GM19035 (cell line): Measurements from ENCODE around the gene RASGRF1.
A peak's percentile ranks its signal among the peaks of the same experiment; 100 is the strongest.

Source experiments
- ATAC-seq: cut with Tn5 transposase; IDR thresholded peaks from one replicate; pipeline ENCODE4 v1.9.1; 2021; ENCODE audit not compliant: unreplicated experiment

RASGRF1 gene

DNA sequence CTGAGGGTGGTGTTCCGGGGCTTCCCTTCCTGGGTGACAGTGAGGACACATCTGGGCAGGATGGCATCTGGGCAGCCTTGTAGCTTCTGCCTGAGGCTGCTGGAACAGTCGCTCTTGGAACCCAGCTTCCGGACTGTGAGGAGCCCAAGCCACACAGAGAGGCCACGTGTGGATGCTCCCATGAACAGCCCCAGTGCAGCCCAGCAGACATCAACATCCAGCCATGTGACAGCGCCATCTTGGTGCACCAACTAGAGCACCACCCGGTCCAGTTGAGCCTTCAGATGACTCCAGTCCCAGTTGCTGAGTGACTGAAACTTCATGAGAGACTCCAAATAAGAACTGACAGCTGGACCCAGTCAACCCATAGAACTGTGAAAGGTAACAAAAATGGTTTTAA lies 130.3 kb downstream of the RASGRF1 start:
- ATAC-seq: no peak

DNA sequence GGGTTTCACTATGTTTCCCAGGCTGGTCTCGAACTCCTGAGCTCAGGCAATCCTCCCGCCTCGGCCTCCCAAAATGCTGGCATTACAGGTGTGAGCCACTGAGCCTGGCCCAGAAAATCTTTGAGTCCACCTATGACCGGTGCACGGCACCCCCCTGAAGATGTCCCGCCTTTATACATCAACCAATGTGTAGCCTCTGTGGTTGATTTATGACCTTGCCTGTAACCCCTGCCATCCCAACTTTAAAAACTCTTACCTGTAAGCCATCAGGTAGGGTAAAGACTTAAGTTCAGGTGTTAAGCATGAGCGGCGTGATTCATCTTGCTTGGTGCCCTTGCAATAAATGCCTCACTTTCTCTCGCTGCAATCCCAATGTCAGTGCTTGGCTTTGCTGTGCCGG lies 131.2 kb downstream of the RASGRF1 start:
- ATAC-seq: no peak

DNA sequence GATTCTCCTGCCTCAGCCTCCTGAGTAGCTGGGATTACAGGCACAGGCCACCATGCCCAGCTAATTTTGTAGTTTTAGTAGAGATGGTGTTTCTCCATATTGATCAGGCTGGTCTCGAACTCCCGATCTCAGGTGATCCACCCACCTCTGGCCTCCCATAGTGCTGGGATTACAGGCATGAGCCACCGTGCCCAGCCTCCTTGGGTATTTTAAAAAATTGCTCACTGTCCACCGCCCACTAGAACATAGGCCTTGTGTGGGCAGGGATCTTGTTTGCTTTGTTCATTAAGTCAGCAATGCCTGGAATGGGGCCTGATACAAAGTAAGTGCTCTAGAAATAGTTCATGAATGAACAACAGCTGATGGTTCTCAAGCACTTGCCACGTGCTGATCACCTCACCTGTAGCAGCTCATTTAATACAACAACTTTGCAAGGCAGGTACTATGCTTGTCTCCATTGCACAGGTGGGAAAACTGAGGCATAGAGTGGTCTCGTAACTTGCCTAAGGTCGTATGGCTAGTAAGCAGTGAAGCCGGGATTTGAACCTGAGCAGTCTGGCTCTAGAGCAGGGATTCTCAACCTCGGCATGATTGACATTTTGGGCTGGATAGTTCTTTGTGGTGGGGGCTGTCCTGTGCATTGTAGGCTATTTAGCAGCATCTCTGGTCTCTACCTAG lies 133.0 kb downstream of the RASGRF1 start:
- no peak for ATAC-seq

DNA sequence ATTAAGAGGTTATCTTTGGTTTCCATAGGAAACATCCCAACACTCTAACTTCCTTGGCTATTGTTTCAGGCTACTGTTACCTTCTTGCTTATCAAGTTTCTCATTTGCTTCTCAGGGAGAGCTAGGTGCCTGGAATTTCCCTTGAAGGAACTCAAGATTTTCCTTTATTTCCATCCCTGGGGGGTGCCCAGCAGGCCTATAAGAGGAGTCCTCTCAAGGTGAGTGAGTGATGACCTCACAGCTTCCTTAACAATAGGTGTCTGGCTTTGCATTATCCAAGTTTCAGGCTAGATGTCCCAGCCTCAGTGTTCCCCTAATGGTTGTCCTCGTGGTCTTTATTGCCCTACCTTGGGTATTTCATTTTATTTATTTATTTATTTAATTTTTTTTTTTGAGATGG lies 133.6 kb downstream of the RASGRF1 start:
- no peak for ATAC-seq

DNA sequence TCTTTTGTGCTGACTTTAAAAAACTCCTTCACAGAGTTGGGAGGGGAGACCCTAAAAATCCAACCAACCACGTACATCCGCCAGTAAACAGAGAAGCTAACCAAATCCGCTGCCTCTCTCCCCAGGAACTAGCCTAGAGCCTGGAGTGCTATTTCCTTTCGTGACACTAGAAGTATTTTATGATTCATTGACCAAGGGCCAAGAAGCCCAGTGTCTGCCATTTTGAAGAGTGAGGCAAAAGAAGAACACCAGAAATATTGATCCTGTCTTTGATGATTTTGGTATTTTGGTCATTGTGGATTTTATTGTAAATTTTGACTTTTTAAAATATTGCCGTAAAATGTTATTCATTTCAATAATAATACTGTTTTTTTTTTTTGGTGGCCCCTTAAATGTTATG lies 135.2 kb downstream of the RASGRF1 start:
- ATAC-seq: no peak

DNA sequence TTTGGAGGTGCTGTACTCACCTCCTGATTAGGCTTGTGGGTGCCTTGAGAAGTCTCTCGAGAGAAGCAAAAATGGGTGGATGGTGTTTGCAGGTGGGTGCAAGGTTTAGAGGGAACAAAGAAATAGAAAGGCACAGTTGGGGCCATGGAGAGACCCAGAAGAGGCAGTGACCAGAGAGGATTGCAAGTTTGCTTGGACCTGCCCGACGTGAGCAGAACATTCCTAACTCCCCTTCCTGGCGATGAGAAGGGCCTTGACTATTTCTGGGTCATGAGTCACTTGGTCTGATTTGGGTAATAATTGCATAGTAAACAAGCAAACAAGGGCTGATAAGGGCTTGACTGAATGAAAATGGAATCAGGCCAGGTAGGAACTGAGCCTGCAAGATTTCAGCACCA lies 138.7 kb downstream of the RASGRF1 start:
- no peak for ATAC-seq

DNA sequence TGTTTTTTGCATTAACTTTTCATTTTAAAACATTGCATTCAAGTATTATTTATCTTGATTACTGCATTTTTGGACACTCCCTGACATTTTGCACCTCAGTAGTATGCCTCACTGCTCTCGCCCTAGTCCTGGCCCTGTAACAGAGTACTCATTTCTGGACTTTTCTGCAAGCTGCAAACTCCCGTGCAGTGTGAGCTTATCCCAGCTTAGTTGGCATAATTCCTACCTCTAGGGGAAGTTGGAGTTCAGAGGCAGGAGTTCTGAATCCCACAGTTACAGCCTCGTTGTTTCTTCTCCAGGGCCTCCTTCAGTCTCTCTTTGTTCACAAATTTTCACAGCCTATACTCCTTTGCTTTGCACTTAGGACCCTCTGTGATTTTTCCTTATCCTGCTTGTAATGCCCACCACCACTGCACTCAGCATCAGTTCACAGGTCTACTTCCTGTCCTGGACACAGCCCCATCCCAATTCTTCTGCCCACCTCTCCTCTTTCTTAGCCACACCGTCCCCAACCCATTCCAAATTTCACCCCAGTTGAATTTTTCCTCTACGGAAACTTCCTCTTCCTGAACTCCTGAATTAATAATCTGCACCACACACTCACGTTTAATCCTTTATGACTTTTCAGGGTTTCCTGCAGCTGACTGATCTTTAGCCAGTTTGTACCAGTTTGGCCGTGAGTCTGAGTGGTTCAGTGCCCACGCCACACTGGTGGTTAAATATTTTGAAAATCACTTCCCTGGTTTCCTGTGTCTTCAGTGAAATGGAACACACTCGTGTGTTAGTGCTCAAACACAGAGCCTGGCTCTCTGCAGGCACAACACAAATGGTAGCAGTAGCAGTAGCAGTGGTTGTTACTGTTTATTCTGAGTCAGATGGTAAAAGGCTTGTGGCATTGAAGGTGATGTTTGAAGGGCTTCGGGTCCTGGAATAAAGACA lies 139.4 kb downstream of the RASGRF1 start:
- ATAC-seq: no peak

DNA sequence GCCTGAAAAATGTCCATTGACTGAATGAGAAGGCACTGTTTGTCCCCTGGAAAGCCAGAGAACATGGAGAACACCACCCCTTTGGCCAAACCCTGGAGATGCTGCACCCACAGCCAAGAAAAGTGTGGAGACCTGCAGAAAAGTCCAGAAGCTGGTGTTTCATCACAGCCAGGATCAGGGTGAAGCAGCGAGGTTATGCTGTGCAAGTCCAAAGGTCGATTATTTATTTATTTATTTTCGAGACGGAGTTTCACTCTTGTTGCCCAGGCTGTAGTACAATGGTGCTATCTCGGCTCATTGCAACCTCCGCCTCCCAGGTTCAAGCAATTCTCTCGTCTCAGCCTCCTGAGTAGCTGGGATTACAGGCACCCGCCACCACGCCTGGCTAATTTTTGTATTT lies 140.2 kb downstream of the RASGRF1 start:
- no peak for ATAC-seq

DNA sequence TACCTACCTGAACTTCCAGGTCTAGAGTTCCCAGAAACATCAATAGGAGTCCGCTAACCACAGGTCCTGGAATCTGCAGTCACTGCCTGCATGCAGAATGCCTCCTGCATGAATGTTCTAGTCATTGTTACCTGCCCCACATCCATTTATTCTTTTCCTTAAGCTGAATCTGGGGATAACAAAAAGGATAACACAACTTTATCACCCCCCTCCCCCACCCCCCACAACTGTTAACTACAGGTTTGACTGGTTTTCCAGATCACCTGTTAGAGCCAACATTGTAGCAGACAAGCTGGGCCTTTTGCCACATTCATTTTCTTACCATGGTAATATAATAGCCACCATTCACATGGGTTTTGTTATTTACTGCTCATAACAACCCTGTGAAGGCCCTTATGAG lies 141.1 kb downstream of the RASGRF1 start:
- ATAC-seq: no peak

DNA sequence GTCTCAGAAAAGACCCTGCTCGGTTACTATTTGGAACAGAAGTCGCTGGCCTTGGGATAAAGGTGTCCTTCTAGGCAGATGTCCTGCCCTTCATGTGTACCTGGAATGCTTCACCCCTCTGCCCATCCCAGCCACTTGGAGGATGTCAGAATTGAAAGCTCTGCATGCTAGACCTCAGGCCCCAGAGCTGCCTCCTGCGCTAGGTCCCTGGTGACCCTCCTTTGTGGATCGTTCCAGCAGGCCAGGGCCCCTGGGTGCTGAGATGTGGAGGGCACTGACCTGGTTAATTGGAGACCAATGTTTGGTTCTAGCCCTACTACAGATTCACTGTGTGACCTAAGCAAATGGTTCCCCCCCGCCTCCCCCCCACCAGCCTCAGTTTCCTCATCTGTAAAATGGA lies 143.1 kb downstream of the RASGRF1 start:
- no peak for ATAC-seq

DNA sequence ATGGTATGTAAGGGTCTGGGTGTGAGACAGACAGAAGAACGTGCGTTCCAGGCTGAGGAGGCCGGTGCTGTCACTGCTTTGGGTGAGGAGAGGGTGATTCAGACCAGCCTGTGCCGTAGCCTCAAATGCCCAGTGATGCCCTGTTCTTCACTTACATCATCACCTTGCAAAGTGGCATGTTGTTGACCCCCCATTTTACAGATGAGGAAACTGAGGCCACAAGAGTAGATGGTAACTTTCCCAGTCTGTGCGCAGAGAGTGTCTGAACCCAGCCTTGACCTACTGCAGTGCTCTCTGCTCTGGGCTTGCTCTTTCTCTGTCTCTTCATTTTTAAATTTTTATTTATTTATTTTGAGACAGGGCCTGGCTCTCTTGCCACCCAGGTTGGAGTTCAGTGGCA lies 144.1 kb downstream of the RASGRF1 start:
- no peak for ATAC-seq

DNA sequence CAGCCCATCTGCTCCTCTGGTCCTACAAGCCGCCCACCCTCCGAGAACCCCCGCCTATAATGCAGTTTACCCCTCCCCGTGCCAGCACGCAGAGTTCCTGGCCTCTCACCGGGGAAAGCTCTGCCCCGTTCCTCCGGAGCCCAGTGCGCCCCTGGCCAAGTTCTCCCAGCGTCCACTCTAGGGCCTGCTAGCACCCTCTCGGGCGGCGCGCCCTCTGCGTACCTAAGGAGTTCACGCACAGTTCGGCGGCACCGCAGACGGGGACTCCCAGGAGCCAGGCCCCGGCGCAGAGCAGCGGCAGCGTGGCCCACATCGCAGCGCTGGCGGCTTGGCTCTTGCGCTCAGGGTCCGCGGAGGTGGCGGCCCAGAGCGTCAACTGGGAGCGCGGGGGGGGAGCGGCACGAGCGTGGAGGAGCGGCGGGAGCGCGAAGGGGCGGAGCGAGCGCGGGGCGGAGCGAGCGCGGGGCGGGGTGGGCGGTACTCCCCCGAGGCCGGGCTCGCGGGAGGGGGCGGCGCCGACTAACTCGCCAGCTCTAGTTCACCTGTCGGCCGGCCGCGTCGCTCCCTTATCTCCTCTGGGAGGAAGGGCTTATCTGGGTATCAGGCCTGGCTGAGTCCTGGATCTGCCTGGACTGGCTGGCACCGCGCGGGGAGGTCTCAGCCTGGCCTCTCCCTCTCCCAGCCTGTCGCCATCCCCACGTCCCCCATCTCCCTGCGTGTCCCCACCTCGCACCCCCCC lies 145.7 kb downstream of the RASGRF1 start, which contains the start of gene CTSH:
Gene CTSH, minus strand, starts transcription at position 378 of the 739 bp plus-strand sequence. Its CDS starts 65 bp downstream, at position 313.
- ATAC-seq: peak; percentile 63

DNA sequence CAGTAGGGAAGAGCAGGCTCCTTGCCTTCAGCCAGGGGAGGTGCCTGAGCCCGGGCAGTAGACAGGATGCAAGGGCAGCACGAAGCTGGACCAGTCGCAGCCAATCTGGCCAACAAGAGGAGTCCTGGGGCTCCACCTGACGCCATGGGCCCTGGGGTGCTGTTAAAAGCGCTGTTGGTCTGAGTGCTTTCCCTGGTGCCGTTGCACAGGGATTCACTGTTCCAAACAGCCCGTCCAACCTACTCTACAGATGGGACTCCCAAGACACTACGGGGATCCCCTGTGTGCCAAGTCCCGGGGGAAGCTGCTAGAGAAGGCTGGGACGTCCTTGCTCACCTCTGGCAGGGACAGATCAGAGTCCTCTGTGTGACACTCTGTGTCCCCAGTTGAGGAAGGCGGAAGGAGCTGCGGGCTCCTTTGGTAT lies 146.4 kb downstream of the RASGRF1 start:
- peak; percentile 28 for ATAC-seq

DNA sequence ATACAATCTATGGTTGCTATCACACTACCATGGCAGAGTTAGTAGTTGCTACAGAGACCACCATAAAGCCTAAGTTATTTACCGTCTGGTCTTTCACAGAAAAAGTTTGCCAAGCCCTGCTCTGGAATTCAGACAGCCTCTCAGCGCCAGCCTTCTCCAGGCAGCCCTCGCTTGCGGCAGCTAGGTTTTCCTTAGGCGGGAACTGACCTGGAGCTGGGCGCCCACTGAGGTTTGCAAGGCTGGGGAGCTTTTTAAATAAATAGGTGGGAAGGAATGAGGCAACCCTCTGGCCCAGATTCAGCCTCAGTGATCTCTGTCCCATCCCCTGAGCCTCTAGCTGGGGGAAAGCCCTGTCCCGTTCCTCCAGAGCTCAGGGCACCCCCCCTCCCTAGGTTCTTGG lies 146.9 kb downstream of the RASGRF1 start:
- no peak for ATAC-seq

DNA sequence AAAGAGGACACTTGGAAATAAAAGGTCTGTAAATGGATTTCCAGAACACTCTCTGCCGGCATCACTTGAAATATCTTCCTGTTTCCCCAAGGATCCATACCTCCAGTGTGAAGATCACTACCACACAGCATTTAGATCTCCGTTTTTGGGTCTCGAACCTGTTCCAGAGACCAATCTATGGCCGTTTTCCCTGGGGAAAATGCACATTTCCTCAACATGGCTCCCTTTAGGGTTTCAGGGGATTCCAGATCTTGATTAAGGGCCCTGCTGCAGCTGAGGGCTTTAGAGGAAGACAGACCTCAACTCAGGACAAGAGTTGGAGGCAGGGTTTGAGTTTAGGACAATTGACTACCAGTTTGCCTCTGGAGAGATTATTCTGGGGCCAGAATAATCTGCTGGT lies 147.8 kb downstream of the RASGRF1 start:
- no peak for ATAC-seq

DNA sequence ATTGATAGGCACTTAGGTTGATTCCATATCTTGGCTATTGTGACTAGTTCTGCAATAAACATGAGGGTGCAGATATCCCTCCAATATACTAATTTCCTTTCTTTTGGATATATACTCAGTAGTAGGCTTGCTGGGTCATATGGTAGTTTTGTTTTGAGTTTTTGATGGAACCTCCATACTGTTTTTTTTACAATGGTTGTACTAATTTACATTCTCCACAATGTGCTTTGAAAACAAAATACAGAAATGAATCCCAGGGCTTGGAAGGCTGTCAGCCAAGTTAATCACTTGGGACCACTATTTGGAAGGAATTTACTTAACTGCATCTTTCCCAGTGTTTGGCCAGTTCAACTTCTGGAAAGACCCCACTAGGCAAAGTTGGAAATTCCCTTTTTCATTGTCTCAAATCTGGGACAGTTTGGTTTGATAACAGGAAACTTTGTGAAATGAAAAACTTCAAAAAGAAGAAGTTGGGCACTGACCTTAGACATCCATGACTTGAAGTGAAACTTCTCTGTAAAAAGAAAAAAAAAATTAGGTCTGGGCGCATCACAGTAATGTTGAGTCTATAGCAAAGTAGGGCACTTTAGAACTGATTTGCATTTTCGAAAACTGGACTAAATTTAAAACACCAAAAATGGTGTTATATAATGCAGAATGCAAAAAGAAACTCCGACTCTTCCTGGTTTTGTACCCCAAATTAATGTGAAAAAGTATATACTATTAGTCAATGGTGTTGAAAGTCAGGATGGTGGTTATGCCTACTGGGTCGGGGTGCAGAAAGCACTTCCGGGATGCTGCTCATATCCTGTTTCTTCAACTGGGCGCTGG lies 151.7 kb downstream of the RASGRF1 start:
- peak; percentile 67 for ATAC-seq

DNA sequence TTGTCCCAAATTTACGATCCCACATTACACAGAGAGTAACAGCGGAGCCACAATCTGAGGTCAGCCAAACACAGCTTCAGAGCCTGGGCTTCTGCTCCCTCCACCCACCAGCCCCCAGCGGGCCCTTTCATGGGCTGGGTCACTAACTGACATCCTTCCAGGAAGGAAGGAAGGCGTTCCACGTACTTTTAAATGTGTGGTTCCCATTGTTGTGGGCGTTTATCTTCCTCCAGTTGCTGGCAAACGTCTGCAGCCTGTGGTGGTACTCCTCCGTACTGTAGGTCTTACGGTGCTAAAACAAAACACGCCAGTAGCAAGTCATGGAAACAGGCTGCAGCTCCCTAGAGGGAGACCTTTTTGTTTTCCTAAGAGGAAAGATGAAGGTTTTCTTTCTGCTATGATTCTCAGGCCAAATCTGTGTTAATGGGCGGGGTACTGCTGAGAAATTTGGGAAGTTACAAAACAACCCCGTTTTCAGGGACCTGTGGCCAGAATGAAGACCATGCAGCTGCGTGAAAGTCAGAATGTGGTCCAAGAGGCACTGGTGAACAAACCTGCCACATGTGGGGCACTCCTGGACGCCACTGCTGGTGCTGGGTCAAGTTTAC lies 153.3 kb downstream of the RASGRF1 start:
- ATAC-seq: no peak

DNA sequence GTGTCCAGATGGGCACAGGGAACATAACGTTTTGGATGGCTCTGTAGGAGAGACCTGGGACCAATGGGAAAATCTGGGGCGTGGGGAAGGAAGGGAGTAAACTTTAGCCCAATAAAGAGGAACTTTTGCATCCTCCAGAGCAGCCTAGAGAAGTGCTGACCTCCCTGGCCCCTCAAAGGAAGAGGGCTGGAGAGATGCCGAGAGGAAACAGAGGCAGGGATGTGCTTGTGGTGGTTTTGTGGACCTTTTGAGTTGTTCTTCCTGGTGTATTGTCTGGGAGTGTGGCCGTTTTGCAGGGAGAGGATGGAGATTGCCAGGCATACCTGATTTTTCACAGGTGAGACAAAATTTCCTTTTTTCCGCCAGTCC lies 155.9 kb downstream of the RASGRF1 start:
- no peak for ATAC-seq

DNA sequence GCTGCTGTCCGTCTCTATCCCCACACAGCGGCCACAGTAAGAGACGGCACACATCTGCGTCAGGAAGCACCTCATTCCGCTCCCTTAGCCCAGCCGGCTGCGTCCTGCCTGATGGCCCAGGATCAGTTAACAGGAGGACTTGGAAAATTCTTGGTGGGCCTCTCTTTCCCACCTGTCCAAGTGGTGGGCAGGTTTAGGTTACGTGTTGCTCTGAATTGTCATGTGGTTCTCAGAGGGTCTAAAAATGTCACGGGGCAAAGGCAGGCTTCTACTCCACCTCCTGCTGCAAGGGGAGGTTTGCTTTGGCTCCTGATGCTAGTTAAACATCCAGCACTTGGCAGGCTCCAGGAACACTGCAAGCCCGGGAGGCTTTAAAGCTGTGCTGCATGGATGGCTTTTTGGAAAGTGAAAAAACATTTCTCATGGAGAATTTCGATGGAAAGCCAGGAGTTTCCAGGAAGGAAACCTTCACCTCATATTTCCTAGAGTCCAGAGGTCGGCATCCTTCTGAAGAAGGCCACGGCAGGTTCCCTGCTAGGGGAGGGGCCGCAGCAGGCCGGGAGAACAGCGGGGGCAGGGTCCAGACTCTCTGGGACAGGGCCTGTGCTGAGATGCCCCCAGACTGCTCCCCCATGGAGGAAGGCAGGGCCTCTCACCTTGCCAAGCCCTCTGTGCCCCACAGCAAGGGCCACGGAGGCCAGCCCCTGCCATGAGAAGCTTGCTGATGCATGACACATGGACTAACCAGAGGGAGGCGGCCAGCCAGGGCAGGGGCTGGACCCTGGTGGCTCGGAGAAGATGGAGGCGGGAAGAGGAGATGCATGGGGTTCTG lies 156.5 kb downstream of the RASGRF1 start:
- no peak for ATAC-seq
